RWPE1 (cell line): Measurements from ENCODE around the gene PRG2.

ENCODE experiments used
- CTCF ChIA-PET: fragments of 350-600 bp; sonication (Branson Sonifier 250); formaldehyde crosslinking; extraction: SDS; loops from one replicate; lab custom pipeline; 2021; lab: Yijun Ruan, JAX
- POLR2A ChIA-PET: fragments of 400-600 bp; formaldehyde crosslinking; extraction: SDS; loops from one replicate; lab custom pipeline; 2020; ENCODE audit warnings: antibody characterized with exemption; ENCODE audit not compliant: low non-redundant PET; lab: Yijun Ruan, JAX
- DNase-seq: peaks from one replicate; pipeline ENCODE4 v3.0.0; 2012; ENCODE audit warnings: low spot score
- H3K27ac ChIP-seq: fragments of 450-650 bp; 2 replicates; pipeline ENCODE4 v1.5.1; 2017
- TF ChIP-seq, protein P1 (sequence below): fragments of 450-650 bp; conservative IDR thresholded peaks from 2 replicates; pipeline ENCODE4 v1.5.1; 2017; ENCODE audit warnings: low read depth, mild to moderate bottlenecking

PRG2 gene

DNA sequence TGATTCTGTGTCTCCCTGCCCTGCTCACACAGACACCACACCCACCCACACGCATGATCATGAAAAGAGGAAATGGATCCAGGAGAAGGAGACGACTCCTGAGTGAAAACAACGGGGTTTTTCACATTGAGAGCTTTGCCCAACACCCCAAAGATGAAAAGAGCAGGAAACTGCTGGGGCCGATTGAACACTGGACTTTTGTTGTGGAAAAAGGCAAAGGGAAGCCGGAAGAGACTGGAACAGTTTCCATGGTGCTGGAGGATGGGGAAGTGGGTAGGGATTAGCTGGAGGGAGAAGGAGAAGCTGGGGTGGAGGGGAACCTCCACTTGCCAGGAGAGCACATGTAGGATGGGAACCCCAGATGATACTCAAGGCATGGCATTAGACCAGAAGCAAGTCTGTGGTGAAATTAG is 41.7 kb upstream of the PRG2 start:
- no peak for DNase-seq
- TF ChIP-seq, protein P1, sequence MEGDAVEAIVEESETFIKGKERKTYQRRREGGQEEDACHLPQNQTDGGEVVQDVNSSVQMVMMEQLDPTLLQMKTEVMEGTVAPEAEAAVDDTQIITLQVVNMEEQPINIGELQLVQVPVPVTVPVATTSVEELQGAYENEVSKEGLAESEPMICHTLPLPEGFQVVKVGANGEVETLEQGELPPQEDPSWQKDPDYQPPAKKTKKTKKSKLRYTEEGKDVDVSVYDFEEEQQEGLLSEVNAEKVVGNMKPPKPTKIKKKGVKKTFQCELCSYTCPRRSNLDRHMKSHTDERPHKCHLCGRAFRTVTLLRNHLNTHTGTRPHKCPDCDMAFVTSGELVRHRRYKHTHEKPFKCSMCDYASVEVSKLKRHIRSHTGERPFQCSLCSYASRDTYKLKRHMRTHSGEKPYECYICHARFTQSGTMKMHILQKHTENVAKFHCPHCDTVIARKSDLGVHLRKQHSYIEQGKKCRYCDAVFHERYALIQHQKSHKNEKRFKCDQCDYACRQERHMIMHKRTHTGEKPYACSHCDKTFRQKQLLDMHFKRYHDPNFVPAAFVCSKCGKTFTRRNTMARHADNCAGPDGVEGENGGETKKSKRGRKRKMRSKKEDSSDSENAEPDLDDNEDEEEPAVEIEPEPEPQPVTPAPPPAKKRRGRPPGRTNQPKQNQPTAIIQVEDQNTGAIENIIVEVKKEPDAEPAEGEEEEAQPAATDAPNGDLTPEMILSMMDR = no peak
- H3K27ac ChIP-seq = 0 out of 2 replicates have a peak overlapping the region, but pooled peaks have one; percentile 17
- CTCF ChIA-PET = interaction anchor here (0.6 kb wide), 1 partner anchor 158 kb away, joined by 7 read pairs; no protein-coding TSS in a partner anchor
- POLR2A ChIA-PET = no interaction called here

DNA sequence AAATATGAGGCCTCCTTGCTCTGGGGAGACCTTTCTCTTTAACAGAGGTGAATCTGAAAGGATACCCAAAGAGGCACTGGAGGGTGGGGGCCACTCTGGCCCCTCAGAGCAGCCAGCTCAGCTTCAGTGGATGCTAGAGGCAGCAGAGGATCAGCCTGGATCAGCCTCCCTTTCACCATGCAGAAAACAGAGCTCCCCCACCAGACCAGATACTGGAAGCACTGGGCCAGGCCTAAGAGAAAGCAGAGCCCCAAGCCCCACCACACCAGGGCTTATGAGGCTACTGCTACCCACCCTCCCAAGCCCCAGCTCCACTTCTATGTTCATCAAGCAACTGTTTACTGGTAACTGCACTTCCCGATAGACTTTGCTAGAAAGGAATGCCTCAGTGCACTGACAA is 40.5 kb upstream of the PRG2 start:
- ChIA-PET CTCF (interaction anchor here (0.5 to 1.0 kb wide), 2 partner anchors 27 to 325 kb away, joined by 3 read pairs; no protein-coding TSS in a partner anchor), POLR2A (no interaction called here)
- H3K27ac ChIP-seq = no peak overlapping the region
- TF ChIP-seq, protein P1 = no peak
- no peak for DNase-seq

DNA sequence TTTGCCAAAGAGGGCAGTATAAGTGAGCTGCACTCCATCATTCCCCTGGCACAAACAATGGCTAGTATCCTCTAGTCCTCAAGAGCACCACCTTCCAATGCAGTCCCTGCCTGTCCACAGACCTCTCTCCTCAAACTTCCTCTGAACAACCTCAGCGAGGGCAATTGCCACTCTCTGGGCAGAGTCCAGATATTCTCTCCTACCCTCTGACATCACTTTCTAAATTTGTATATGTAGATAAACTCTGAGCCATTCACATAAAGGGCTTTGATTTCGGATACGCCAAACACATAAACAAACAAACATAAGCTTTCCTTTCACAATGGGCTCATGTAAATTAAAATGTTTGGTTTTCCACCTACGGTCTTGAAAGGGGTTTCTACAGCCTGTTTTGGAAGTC is 39.5 kb upstream of the PRG2 start:
- DNase-seq = no peak
- POLR2A ChIA-PET = no interaction called here
- TF ChIP-seq, protein P1 = no peak
- CTCF ChIA-PET = interaction anchor here (1.0 kb wide), 1 partner anchor 28 kb away, joined by 3 read pairs; no protein-coding TSS in a partner anchor
- no peak overlapping the region for H3K27ac ChIP-seq

DNA sequence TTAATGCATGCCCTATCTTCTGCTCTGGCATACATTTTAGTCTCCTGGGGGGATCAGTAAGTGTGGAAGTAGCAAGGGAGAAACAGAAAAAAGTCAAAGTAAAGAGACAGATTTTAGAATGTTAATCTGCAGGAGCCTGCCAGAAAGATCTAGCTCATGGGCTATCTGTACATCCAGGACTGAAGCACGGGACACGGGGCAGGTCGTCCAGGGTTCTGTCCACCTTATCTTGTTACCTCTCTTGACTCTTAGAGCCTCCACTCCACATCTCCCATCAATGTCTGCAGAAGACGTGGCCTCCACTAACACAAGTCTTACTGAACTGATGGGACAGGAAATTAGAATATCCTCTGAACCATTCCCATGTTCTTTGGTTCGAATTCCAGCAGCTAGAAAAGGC is 38.2 kb upstream of the PRG2 start:
- POLR2A ChIA-PET = no interaction called here
- H3K27ac ChIP-seq = no peak overlapping the region
- CTCF ChIA-PET = interaction anchor here (0.5 kb wide), 1 partner anchor 694 kb away, joined by 4 read pairs; no protein-coding TSS in a partner anchor
- DNase-seq = no peak
- TF ChIP-seq, protein P1 = no peak

DNA sequence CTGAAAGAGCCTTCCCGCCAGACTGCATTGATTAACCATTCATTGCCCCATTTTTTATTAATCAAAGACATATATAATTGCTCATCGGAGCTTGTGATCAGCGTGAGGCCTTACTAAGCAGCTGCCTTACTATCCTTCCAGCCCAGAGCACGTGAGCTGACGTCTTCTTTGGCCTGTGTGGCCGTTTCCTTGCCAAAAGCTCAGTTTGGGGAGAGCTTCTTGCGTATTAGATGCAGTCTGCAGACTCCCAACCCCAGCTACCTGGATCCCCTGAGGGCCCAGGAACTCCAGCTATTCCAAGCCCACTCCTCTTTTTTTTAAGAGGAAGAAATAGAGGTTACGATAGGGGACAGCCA is 37.3 kb upstream of the PRG2 start:
- peak overlapping the region; percentile 100 for H3K27ac ChIP-seq
- CTCF ChIA-PET = no interaction called here
- TF ChIP-seq, protein P1 = no peak
- no peak for DNase-seq
- POLR2A ChIA-PET = no interaction called here

DNA sequence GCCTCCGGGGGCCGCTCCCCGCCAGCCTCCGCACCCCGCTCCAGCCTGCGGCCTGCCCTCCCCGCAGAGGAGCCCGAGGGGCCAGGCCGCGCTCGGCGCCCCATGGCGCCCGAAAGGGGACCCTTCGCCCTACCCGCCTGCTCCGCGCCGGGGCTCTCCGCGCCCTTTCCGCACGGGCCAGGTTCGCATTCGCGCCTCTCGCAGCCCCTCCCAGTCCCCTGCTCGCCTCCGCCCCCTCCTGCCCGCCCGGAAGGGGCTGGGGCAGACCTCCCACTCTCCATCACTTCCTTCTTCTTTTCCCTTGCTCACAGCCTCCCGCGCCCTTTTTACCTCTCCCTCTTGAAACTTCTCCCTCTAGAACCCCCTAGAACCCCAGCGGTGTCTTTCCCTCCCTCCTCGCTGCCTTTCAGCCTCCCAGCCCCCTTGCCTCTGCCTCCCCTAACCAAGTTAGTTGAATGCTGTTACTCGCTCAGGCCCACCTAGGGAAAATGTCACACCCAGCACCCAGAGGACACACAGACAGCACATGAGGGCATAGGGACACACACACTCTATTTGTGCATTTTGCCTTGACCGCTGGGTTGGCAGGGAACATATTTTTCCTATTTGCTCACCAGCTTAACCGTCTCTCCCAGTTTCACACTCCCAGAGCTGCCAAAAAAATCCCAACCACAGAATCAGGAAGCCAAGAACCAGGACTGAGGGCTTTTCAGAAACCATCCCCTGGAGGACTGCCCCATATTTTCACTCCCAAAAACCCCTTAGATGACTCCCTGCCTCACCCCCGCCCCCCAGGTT is 36.7 kb upstream of the PRG2 start, which contains the start of gene SLC43A3:
TSS of gene SLC43A3 (minus strand) at position 193 of the 798 bp plus-strand sequence. CDS start 949 bp downstream, outside the sequence.
- peak; percentile 31 for DNase-seq
- CTCF ChIA-PET = no interaction called here
- TF ChIP-seq, protein P1 = no peak
- peak within 1 kb of the TSS; percentile 100 for H3K27ac ChIP-seq
- POLR2A ChIA-PET = no interaction called here
